DOHH2 (cell line): ENCODE measurements around the gene SCYL1.
A peak's percentile ranks its signal among the peaks of the same experiment; 100 is the strongest.

ENCODE experiments used
- H3F3A ChIP-seq: fragments of 200-600 bp; sonication (generic), shearing (Covaris generic); 2 replicates; pipeline ENCODE4 v1.6.0; 2016; ENCODE audit warnings: antibody characterized with exemption, mild to moderate bottlenecking; ENCODE audit not compliant: control insufficient read depth, insufficient read depth
- H3K27ac ChIP-seq: fragments of 200-600 bp; sonication (generic); 2 replicates; pipeline ENCODE4 v1.5.1; 2014; ENCODE audit warnings: low read depth, mild to moderate bottlenecking, low read length, moderate library complexity
- H3K27me3 ChIP-seq: fragments of 200-600 bp; sonication (generic); 2 replicates; pipeline ENCODE4 v1.6.1; 2014; ENCODE audit warnings: mild to moderate bottlenecking, low read length, mixed read lengths; ENCODE audit not compliant: control insufficient read depth
- H3K36me3 ChIP-seq: fragments of 200-600 bp; sonication (generic); 2 replicates; pipeline ENCODE4 v1.6.1; 2014; ENCODE audit warnings: mild to moderate bottlenecking, low read length, moderate library complexity, mixed read lengths; ENCODE audit not compliant: control insufficient read depth
- H3K4me1 ChIP-seq: fragments of 200-600 bp; sonication (generic); 2 replicates; pipeline ENCODE4 v1.6.1; 2014; ENCODE audit warnings: mild to moderate bottlenecking, low read length, mixed read lengths; ENCODE audit not compliant: control insufficient read depth
- H3K4me2 ChIP-seq: fragments of 200-600 bp; sonication (generic); 2 replicates; pipeline ENCODE4 v1.6.0; 2014; ENCODE audit warnings: mild to moderate bottlenecking, low read length, moderate library complexity
- H3K4me3 ChIP-seq: fragments of 200-600 bp; sonication (generic); 2 replicates; pipeline ENCODE4 v1.5.1; 2014; ENCODE audit warnings: mild to moderate bottlenecking, low read length, mixed read lengths
- H3K79me2 ChIP-seq: fragments of 200-600 bp; sonication (generic); 2 replicates; pipeline ENCODE4 v1.6.1; 2014; ENCODE audit warnings: mild to moderate bottlenecking, low read length, mixed read lengths; ENCODE audit not compliant: control insufficient read depth
- H3K9me2 ChIP-seq: fragments of 200-600 bp; sonication (generic); replicated peaks from 2 replicates; pipeline ENCODE4 v1.6.1; 2014; ENCODE audit warnings: mild to moderate bottlenecking, low read length, mixed read lengths; ENCODE audit not compliant: control insufficient read depth
- H3K9me3 ChIP-seq: fragments of 200-600 bp; sonication (generic); 2 replicates; pipeline ENCODE4 v1.6.1; 2014; ENCODE audit warnings: antibody characterized with exemption, low read length, mixed read lengths; ENCODE audit not compliant: control insufficient read depth, insufficient read depth
- H4K20me1 ChIP-seq: fragments of 200-600 bp; sonication (generic); 2 replicates; pipeline ENCODE4 v1.6.0; 2014; ENCODE audit warnings: low read depth, mild to moderate bottlenecking, antibody characterized with exemption, low read length, moderate library complexity; ENCODE audit not compliant: control insufficient read depth, insufficient read depth
- CTCF ChIP-seq: fragments of 200-600 bp; sonication (generic); IDR thresholded peaks from one replicate; pipeline ENCODE4 v1.5.1; 2014; ENCODE audit warnings: antibody characterized with exemption, mild to moderate bottlenecking, low read depth, low read length; ENCODE audit not compliant: poor library complexity, severe bottlenecking
- EZH2phosphoT487 ChIP-seq: fragments of 200-600 bp; sonication (generic); IDR thresholded peaks from 2 replicates; pipeline ENCODE4 v1.6.1; 2017; ENCODE audit warnings: borderline replicate concordance, mild to moderate bottlenecking, antibody characterized with exemption, low read length, moderate library complexity, mixed read lengths

Gene SCYL1

GRCh38 chr11:65557280-65558001, 32.6 kb downstream of the SCYL1 start:
- H3K9me2 ChIP-seq: no peaks in the 10 kb centered on the region
- H4K20me1 ChIP-seq: no peaks in the 10 kb centered on the region
- peak overlapping the region; percentile 67; the same call in 1 of the 2 replicates for H3K4me2 ChIP-seq
- H3F3A ChIP-seq: peaks cover 5% of the 10 kb centered on the region; the same call in 1 of the 2 replicates
- no peaks in the 10 kb centered on the region for H3K27me3 ChIP-seq
- TF ChIP-seq CTCF (no peak), EZH2phosphoT487 (no peak)
- no peak overlapping the region for H3K27ac ChIP-seq
- H3K9me3 ChIP-seq: no peaks in the 10 kb centered on the region
- H3K4me3 ChIP-seq: peak overlapping the region; percentile 65
- H3K4me1 ChIP-seq: peaks cover 37% of the 10 kb centered on the region
- H3K79me2 ChIP-seq: no peaks in the 10 kb centered on the region
- no peaks in the 10 kb centered on the region for H3K36me3 ChIP-seq

- no peaks in the 10 kb centered on the region for H3K9me2 ChIP-seq
- no peak for TF ChIP-seq EZH2phosphoT487
- no peak for TF ChIP-seq CTCF
- peaks cover 29% of the 10 kb centered on the region for H3K4me1 ChIP-seq
- no peaks in the 10 kb centered on the region for H3F3A ChIP-seq
- H4K20me1 ChIP-seq: no peaks in the 10 kb centered on the region
- peak within 1 kb of the TSS; percentile 67 for H3K4me2 ChIP-seq
- peak within 1 kb of the TSS; percentile 65 for H3K4me3 ChIP-seq
- H3K9me3 ChIP-seq: no peaks in the 10 kb centered on the region
- no peaks in the 10 kb centered on the region for H3K36me3 ChIP-seq
- H3K79me2 ChIP-seq: no peaks in the 10 kb centered on the region
- H3K27ac ChIP-seq: no peak within 1 kb of the TSS
- H3K27me3 ChIP-seq: no peaks in the 10 kb centered on the region
Measured at GRCh38 chr11:65558002-65558929, 33.4 kb downstream of the SCYL1 start, which contains the start of gene LTBP3. Gene LTBP3, minus strand, starts transcription at chr11:65558359. Its CDS starts 400 bp downstream, at chr11:65557959.

DNA sequence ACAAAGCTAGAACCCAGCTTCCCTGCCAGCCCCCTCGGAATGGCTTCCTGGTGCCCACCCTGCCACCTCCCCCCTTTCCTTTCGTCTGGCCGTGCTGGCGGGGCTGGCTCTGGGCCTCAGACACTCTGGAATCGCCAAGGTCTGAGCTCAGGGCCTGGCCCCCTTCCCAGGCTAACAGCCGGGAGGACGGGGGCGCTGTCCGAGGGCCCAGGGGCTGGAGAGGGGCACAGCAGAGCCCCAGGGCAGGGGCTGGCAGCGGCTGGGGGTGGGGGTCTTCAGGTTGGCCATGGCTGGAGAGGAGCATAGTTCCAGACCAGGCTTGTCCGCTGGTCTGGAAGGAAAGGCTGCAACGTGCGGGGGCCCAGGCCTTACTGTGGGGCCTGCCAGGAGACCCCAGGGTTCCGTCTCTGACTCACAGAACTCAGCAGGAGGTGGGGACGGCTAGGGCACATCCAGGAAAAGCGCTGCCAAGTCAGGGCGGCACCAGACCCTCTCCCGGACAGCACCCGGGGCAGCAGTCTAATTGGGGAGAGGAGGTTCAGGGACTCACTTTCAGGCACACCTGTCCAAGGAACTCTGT, 34.1 kb downstream of the SCYL1 start:
- H3K4me1 ChIP-seq: peaks cover 22% of the 10 kb centered on the region
- no peaks in the 10 kb centered on the region for H3F3A ChIP-seq

More for the DNA sequence above, 34.1 kb downstream of the SCYL1 start:
- H3K36me3 ChIP-seq: no peaks in the 10 kb centered on the region
- no peaks in the 10 kb centered on the region for H3K79me2 ChIP-seq
- H3K9me2 ChIP-seq: no peaks in the 10 kb centered on the region
- H3K27me3 ChIP-seq: no peaks in the 10 kb centered on the region
- TF ChIP-seq CTCF: peak; percentile 14
- no peak for TF ChIP-seq EZH2phosphoT487
- H3K27ac ChIP-seq: no peak overlapping the region
- no peaks in the 10 kb centered on the region for H3K9me3 ChIP-seq
- H4K20me1 ChIP-seq: no peaks in the 10 kb centered on the region
- peak overlapping the region; percentile 67 for H3K4me2 ChIP-seq
- H3K4me3 ChIP-seq: peak overlapping the region; percentile 65; the same call in 1 of the 2 replicates
